Measurements from ENCODE around the gene ZNF709. TPM values are rescaled to one million over a fixed set of nuclear protein-coding genes. Genes with fewer than 3 reads are reported as not detected.
"Not testable (repeated sequence)": the region's sequence is repeated elsewhere in the genome, so short reads cannot be mapped to it uniquely, and the experiment has no call there.

ZNF709 gene
- total and polyA plus RNA-seq, 7 donors: 0.46 to 8.3 (median 2.4) TPM

- Histone ChIP-seq H3K4me1 (peaks cover 0 to 10% (median 4%) of the 10 kb centered on the region in 4 donors), H3K9me3 (no peaks in the 10 kb centered on the region), H3K4me3 (no peak overlapping the region), H3K27ac (no peak overlapping the region), H3K36me3 (no peaks in the 10 kb centered on the region), H3K27me3 (no peaks in the 10 kb centered on the region)
- no peak for DNase-seq
- 19 to 54% methylated on average over 5 of the region's 5 CpGs for WGBS, 2 donors
- intact Hi-C loops (cut with DNase I): no loop called here
- no peak for TF ChIP-seq EP300 (IDR thresholded peaks at IDR 0.05)
- no peak for TF ChIP-seq POLR2A (IDR thresholded peaks at IDR 0.05)
- TF ChIP-seq POLR2AphosphoS5 (IDR thresholded peaks at IDR 0.05): no peak
- TF ChIP-seq CTCF (IDR thresholded peaks at IDR 0.05): no peak
Observed at GRCh38 chr19:12478234-12478941, 6.2 kb downstream of the ZNF709 start.

- intact Hi-C loops (cut with DNase I); H3K27ac ChIP-seq; H3K27me3 ChIP-seq; H3K4me3 ChIP-seq; H3K4me1 ChIP-seq; DNase-seq: not testable (repeated sequence)
- peaks cover 0 to 37% (median 24%) of the 10 kb centered on the region in 4 donors for H3K36me3 ChIP-seq
- H3K9me3 ChIP-seq: peaks cover 25 to 36% (median 31%) of the 10 kb centered on the region in 4 donors
- WGBS, 2 donors: 98 to 99% methylated on average over 33 of the region's 33 CpGs
Observed at GRCh38 chr19:12467651-12468050, 17.0 kb downstream of the ZNF709 start.

DNA sequence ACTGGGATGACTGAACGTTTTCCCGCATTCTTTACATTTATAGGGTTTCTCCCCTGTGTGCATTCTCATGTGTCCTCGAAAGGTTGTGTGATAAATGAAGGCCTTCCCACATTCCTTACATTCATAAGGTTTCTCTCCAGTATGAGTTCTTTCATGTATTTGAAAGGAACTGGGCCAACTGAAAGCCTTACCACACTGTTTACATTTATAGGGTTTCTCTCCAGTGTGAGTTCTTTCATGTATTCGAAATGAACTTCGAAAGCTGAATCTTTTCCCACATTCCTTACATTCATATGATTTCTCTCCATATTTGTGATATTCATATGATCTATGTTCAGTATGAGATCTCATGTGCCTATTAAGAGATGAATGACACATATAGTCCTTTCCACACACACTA, 19.4 kb downstream of the ZNF709 start:
- peaks cover 25 to 37% (median 31%) of the 10 kb centered on the region in 4 donors for H3K9me3 ChIP-seq

DNA sequence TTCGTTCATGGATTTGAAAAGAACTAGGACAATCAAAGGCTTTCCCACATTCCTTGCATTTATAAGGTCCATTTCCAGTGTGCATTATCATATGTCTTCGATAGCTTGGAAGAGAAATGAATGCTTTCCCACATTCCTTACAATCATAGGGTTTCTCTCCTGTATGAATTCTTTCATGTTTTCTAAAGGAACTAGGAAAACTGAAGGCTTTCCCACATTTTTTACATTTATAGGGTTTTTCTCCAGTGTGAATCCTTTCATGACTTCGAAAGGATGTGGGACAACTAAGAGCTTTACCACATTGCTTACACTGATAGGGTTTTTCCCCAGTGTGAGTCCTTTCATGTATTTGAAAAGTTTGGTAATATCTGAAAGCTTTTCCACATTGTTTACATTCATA, 19.8 kb downstream of the ZNF709 start:
- no peaks in the 10 kb centered on the region for H3K4me1 ChIP-seq
- no peak for DNase-seq
- 95 to 96% methylated on average over 3 of the region's 3 CpGs for WGBS, 2 donors
- H3K9me3 ChIP-seq: peaks cover 25 to 36% (median 30%) of the 10 kb centered on the region in 4 donors
- H3K27ac ChIP-seq: no peak overlapping the region
- H3K27me3 ChIP-seq: no peaks in the 10 kb centered on the region
- TF ChIP-seq EP300 (IDR thresholded peaks at IDR 0.05) (no peak), POLR2A (IDR thresholded peaks at IDR 0.05) (no peak), POLR2AphosphoS5 (IDR thresholded peaks at IDR 0.05) (no peak), CTCF (IDR thresholded peaks at IDR 0.05) (no peak)
- peaks cover 0 to 37% (median 24%) of the 10 kb centered on the region in 4 donors for H3K36me3 ChIP-seq
- no peak overlapping the region for H3K4me3 ChIP-seq
- intact Hi-C loops (cut with DNase I): no loop called here

More for the DNA sequence above, 19.4 kb downstream of the ZNF709 start:
- no peak for DNase-seq
- Histone ChIP-seq H3K27me3 (no peaks in the 10 kb centered on the region), H3K36me3 (peaks cover 0 to 37% (median 24%) of the 10 kb centered on the region in 4 donors), H3K4me3 (no peak overlapping the region), H3K27ac (no peak overlapping the region), H3K4me1 (no peaks in the 10 kb centered on the region)
- no peak for TF ChIP-seq CTCF (IDR thresholded peaks at IDR 0.05)
- no peak for TF ChIP-seq POLR2A (IDR thresholded peaks at IDR 0.05)
- no peak for TF ChIP-seq POLR2AphosphoS5 (IDR thresholded peaks at IDR 0.05)
- TF ChIP-seq EP300 (IDR thresholded peaks at IDR 0.05): no peak
- 77 to 97% methylated on average over 5 of the region's 5 CpGs for WGBS, 2 donors
- intact Hi-C loops (cut with DNase I): no loop called here

- H3K4me3 ChIP-seq; H3K27me3 ChIP-seq; H3K4me1 ChIP-seq; intact Hi-C loops (cut with DNase I); DNase-seq; H3K27ac ChIP-seq: not testable (repeated sequence)
- WGBS, 2 donors: 96 to 97% methylated on average over 6 of the region's 6 CpGs
- H3K36me3 ChIP-seq: peaks cover 0 to 37% (median 24%) of the 10 kb centered on the region in 4 donors
- H3K9me3 ChIP-seq: peaks cover 25 to 36% (median 29%) of the 10 kb centered on the region in 4 donors
Observed at GRCh38 chr19:12464139-12464538, 20.5 kb downstream of the ZNF709 start.

GRCh38 chr19:12453495-12453894, 31.1 kb downstream of the ZNF709 start:
- H3K36me3 ChIP-seq: peaks cover 0 to 4% (median 0%) of the 10 kb centered on the region in 4 donors
- intact Hi-C loops (cut with DNase I): no loop called here
- no peak for TF ChIP-seq POLR2AphosphoS5 (IDR thresholded peaks at IDR 0.05)
- no peak for TF ChIP-seq CTCF (IDR thresholded peaks at IDR 0.05)
- TF ChIP-seq EP300 (IDR thresholded peaks at IDR 0.05): no peak
- no peak for TF ChIP-seq POLR2A (IDR thresholded peaks at IDR 0.05)
- WGBS, 2 donors: 16 to 61% methylated on average over 6 of the region's 6 CpGs
- no peaks in the 10 kb centered on the region for H3K27me3 ChIP-seq
- no peaks in the 10 kb centered on the region for H3K4me1 ChIP-seq
- H3K27ac ChIP-seq: no peak overlapping the region
- no peak overlapping the region for H3K4me3 ChIP-seq
- H3K9me3 ChIP-seq: peaks cover 0 to 8% (median 0%) of the 10 kb centered on the region in 4 donors
- no peak for DNase-seq

Data from sigmoid colon (tissue), 7 donors.